CD14-positive monocyte (primary cell): ENCODE measurements around the gene CA11. TPM values are rescaled to one million over a fixed set of nuclear protein-coding genes. Genes with fewer than 3 reads are reported as not detected.

Source experiments
- DNase-seq, 3 donors: peaks; one replicate each; pipeline ENCODE4 v3.0.0-alpha.2; 2011 to 2022
- H2AFZ ChIP-seq: 2 replicates; pipeline ENCODE4 v1.6.0; 2012; ENCODE audit warnings: mild to moderate bottlenecking, low read depth, low read length, inconsistent platforms; ENCODE audit not compliant: insufficient read depth, poor library complexity, severe bottlenecking
- H3K27ac ChIP-seq, 2 donors: 1 replicate in 1 of 2; 2 replicates in 1 of 2; pipeline ENCODE4 v1.5.1; 2012 to 2013; ENCODE audit warnings: low read length in 2 of 2, control low read depth in 1 of 2, inconsistent platforms in 1 of 2, low read depth in 1 of 2, mild to moderate bottlenecking in 1 of 2
- H3K27me3 ChIP-seq, 2 donors: one replicate each; pipeline versions ENCODE4 v1.6.0 to v1.6.1; 2011 to 2013; ENCODE audit warnings: low read length in 2 of 2; ENCODE audit not compliant: control insufficient read depth in 2 of 2, insufficient read depth in 2 of 2
- H3K36me3 ChIP-seq, 2 donors: replicated peaks in 1 of 2; 1 replicate in 1 of 2; 2 replicates in 1 of 2; pipeline versions ENCODE4 v1.5.1 to v1.6.1; 2012 to 2013; ENCODE audit warnings: low read length in 2 of 2, control low read depth in 1 of 2, inconsistent platforms in 1 of 2, mild to moderate bottlenecking in 1 of 2; ENCODE audit not compliant: insufficient read depth in 2 of 2, control insufficient read depth in 1 of 2
- H3K4me1 ChIP-seq, 2 donors: 1 replicate in 1 of 2; 2 replicates in 1 of 2; pipeline versions ENCODE4 v1.5.1 to v1.6.1; 2012 to 2013; ENCODE audit warnings: low read length in 2 of 2, control low read depth in 1 of 2, inconsistent platforms in 1 of 2, mild to moderate bottlenecking in 1 of 2, moderate library complexity in 1 of 2; ENCODE audit not compliant: insufficient read depth in 2 of 2, control insufficient read depth in 1 of 2
- H3K4me2 ChIP-seq: replicated peaks from 2 replicates; pipeline ENCODE3; 2012; ENCODE audit warnings: low read length, moderate library complexity, mild to moderate bottlenecking; ENCODE audit not compliant: poor library complexity, severe bottlenecking; ENCODE audit errors: extremely low read depth
- H3K4me3 ChIP-seq, 3 experiments: fragments of 200-600 bp in 1 of 3; sonication (generic) in 1 of 3; replicated peaks in 1 of 3; 1 replicate in 2 of 3; 2 replicates in 1 of 3; pipeline ENCODE4 v1.5.1; 2011 to 2013; ENCODE audit warnings: low read length in 3 of 3, mild to moderate bottlenecking in 3 of 3, control low read depth in 2 of 3, low read depth in 2 of 3, inconsistent platforms in 1 of 3, moderate library complexity in 1 of 3
- H3K79me2 ChIP-seq: 2 replicates; pipeline ENCODE4 v1.6.0; 2012; ENCODE audit warnings: mild to moderate bottlenecking, control low read depth, inconsistent platforms, low read length, moderate library complexity; ENCODE audit not compliant: insufficient read depth
- H3K9ac ChIP-seq: 2 replicates; pipeline ENCODE4 v1.6.0; 2017; ENCODE audit warnings: low read length, mild to moderate bottlenecking; ENCODE audit not compliant: insufficient read depth, poor library complexity, severe bottlenecking
- H3K9me3 ChIP-seq, 2 donors: replicated peaks in 1 of 2; 1 replicate in 1 of 2; 2 replicates in 1 of 2; pipeline versions ENCODE4 v1.5.1 to v1.6.1; 2012 to 2013; ENCODE audit warnings: low read length in 2 of 2, control low read depth in 1 of 2; ENCODE audit not compliant: control insufficient read depth in 1 of 2, insufficient read depth in 1 of 2
- H4K20me1 ChIP-seq: 2 replicates; pipeline ENCODE4 v1.6.0; 2012; ENCODE audit warnings: mild to moderate bottlenecking, low read length, control low read depth, moderate library complexity; ENCODE audit not compliant: insufficient read depth
- H3K27ac Mint-ChIP-seq, 7 donors: one replicate each; pipeline ENCODE4 v1.8.0; 2020; ENCODE audit warnings: mild to moderate bottlenecking in 7 of 7, mixed read lengths in 7 of 7, moderate library complexity in 6 of 7, inconsistent platforms in 2 of 7
- H3K27me3 Mint-ChIP-seq, 3 donors: one replicate each; pipeline ENCODE4 v1.8.0; 2021 to 2022; ENCODE audit warnings: low read depth in 3 of 3, mild to moderate bottlenecking in 3 of 3, mixed read lengths in 3 of 3, moderate library complexity in 3 of 3, inconsistent platforms in 1 of 3
- H3K36me3 Mint-ChIP-seq, 2 donors: one replicate each; pipeline ENCODE4 v1.8.0; 2020; ENCODE audit warnings: mixed read lengths in 2 of 2, inconsistent platforms in 1 of 2, mild to moderate bottlenecking in 1 of 2
- H3K4me1 Mint-ChIP-seq: one replicate; pipeline ENCODE4 v1.8.0; 2020; ENCODE audit warnings: mild to moderate bottlenecking, mixed read lengths
- H3K4me3 Mint-ChIP-seq, 2 donors: one replicate each; pipeline ENCODE4 v1.8.0; 2020; ENCODE audit warnings: mild to moderate bottlenecking in 2 of 2, mixed read lengths in 2 of 2, moderate library complexity in 1 of 2
- H3K9me3 Mint-ChIP-seq, 7 donors: one replicate each; pipeline ENCODE4 v1.8.0; 2020 to 2022; ENCODE audit warnings: mixed read lengths in 7 of 7, mild to moderate bottlenecking in 6 of 7, moderate library complexity in 6 of 7, inconsistent platforms in 2 of 7
- WGBS: methylation state at CpG from one replicate; pipeline ENCODE4 v1.1.5; 2013; ENCODE audit warnings: missing lambda C conversion rate; ENCODE audit not compliant: insufficient coverage; 5-methylcytosine and 5-hydroxymethylcytosine counted together
- intact Hi-C, 2 donors: fragments of 100-400 bp; cut with micrococcal nuclease; formaldehyde crosslinking; loops; one replicate each; pipeline versions ENCODE4 v1.15.0 to v1.15.1; 2023
- polyA plus RNA-seq, 3 donors: library from polyadenylated mRNA; depleted of rRNA in 1 of 3; unstranded in 2 of 3; stranded (reverse) in 1 of 3; fragments of 300-500 nt in 2 of 3; fragments of >200 nt in 1 of 3; fragmentation: Illumina TruSeq in 2 of 3; gene quantifications; 1 replicate in 2 of 3; 2 replicates in 1 of 3; pipeline ENCODE4 v1.2.3, GENCODE V29; 2012 to 2021
- TF ChIP-seq, protein P1 (sequence below): fragments of 200-600 bp; IDR thresholded peaks from one replicate; pipeline ENCODE4 v1.8.0; 2022; ENCODE audit warnings: antibody characterized with exemption, mild to moderate bottlenecking

CA11 gene
- polyA plus RNA-seq, 3 donors: 1.1 to 4.9 (median 1.8) TPM

DNA sequence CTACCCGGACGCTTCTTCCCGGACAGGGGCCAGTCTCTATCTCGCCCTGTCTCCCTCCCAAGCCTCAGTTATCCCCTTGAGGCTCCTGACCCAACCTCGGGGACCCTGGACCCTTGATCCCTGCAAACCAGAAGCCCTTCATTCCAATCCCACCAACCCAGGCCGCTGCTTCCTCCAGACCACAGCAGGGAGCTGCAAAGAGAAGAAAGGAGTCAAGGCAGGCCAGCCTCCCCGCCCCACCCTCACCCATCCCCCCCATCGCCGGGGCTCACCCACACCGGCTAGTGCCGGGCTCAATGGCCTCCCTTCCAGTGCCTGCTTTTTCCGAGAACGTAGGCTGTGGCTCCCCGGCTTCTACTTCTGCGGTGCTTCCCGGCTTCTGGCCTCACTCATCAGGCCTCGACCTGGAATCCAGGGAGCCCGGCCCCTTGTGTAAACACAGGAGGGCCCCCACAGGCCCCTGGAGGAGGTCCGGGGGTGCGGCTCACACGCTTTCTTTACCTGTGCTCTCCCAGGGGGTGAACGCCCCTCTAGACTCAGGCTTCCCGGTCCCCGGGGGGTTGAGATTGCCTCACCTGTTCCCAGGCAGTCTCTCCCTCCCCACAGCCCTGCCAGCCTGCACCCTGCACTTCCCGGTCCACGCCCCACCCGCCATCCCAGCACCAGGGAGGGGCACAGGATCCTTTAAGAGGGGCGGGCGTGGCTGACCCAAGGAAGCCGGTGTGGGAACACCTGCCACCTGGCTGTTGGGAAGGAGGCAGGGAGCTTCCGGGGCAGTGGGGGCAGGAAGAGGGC lies 31.4 kb downstream of the CA11 start, which contains the start of gene FAM83E:
FAM83E (minus strand) TSS at position 641 of the 795 bp plus-strand sequence. CDS start 1,704 bp downstream, outside the sequence.
- no peak within 1 kb of the TSS for H3K9ac ChIP-seq
- peaks cover 0 to 3% (median 0%) of the 10 kb centered on the region in 7 donors for H3K9me3 Mint-ChIP-seq
- peaks cover 33% of the 10 kb centered on the region for H3K79me2 ChIP-seq
- intact Hi-C loops: no loop called here
- H3K9me3 ChIP-seq: no peaks in the 10 kb centered on the region
- H3K4me1 ChIP-seq: peaks cover 20 to 25% of the 10 kb centered on the region in 2 donors
- H3K4me1 Mint-ChIP-seq: peaks cover 24% of the 10 kb centered on the region
- WGBS: 84% methylated on average over 17 of the region's 31 CpGs
- peaks cover 27 to 30% of the 10 kb centered on the region in 2 donors for H3K36me3 Mint-ChIP-seq
- peak within 1 kb of the TSS in 6 of 7 donors; percentile 3 to 81 (median 48) for H3K27ac Mint-ChIP-seq
- no peak within 1 kb of the TSS for H3K4me2 ChIP-seq
- H4K20me1 ChIP-seq: peaks cover 41% of the 10 kb centered on the region
- peaks cover 0 to 2% (median 2%) of the 10 kb centered on the region in 3 donors for H3K27me3 Mint-ChIP-seq
- no peak for DNase-seq
- TF ChIP-seq, protein P1, sequence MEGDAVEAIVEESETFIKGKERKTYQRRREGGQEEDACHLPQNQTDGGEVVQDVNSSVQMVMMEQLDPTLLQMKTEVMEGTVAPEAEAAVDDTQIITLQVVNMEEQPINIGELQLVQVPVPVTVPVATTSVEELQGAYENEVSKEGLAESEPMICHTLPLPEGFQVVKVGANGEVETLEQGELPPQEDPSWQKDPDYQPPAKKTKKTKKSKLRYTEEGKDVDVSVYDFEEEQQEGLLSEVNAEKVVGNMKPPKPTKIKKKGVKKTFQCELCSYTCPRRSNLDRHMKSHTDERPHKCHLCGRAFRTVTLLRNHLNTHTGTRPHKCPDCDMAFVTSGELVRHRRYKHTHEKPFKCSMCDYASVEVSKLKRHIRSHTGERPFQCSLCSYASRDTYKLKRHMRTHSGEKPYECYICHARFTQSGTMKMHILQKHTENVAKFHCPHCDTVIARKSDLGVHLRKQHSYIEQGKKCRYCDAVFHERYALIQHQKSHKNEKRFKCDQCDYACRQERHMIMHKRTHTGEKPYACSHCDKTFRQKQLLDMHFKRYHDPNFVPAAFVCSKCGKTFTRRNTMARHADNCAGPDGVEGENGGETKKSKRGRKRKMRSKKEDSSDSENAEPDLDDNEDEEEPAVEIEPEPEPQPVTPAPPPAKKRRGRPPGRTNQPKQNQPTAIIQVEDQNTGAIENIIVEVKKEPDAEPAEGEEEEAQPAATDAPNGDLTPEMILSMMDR: no peak
- H3K27me3 ChIP-seq: no peaks in the 10 kb centered on the region
- H2AFZ ChIP-seq: no peak within 1 kb of the TSS
- peak within 1 kb of the TSS in 1 of 2 donors; percentile 14 for H3K27ac ChIP-seq
- H3K36me3 ChIP-seq: peaks cover 30 to 31% of the 10 kb centered on the region in 2 donors
- no peak within 1 kb of the TSS for H3K4me3 Mint-ChIP-seq
- H3K4me3 ChIP-seq: no peak within 1 kb of the TSS

DNA sequence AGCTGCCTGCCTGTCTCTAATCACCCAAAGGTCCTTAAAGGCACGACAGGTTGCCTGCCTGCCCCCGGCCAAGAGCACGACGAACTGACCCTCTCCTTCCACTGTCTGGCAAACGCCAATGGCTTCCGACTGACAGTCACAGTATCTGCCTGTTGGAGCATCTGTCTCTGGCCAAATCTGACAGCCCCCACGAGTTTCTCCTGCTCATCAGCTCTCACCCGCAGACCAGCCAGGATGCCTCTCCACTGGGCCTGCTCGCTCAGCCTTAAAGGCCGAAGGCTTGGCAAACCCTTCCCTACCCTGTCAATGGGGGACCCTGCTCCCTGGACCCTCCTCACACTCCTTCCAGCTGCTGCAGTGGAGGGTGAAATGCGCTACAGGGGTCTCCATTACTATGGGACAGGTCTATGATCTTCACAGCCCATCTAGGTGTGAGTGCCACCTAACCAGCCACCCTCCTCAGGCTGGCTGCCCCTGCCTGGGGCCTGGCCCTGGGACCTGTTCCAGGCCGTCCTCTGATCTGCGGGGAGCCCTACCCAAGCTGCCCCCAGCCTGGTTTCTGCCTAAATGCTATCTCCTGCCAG lies 32.0 kb downstream of the CA11 start:
- Histone ChIP-seq H3K27ac (peak overlapping the region in 1 of 2 donors; percentile 14), H3K4me3 (no peak overlapping the region), H3K4me2 (no peak overlapping the region), H4K20me1 (peaks cover 41% of the 10 kb centered on the region), H3K9me3 (no peaks in the 10 kb centered on the region), H3K79me2 (peaks cover 29% of the 10 kb centered on the region), H3K36me3 (peaks cover 30 to 31% of the 10 kb centered on the region in 2 donors), H2AFZ (no peak overlapping the region), H3K4me1 (peaks cover 16 to 23% of the 10 kb centered on the region in 2 donors), H3K9ac (no peak overlapping the region), H3K27me3 (no peaks in the 10 kb centered on the region)
- Mint-ChIP-seq H3K36me3 (peaks cover 27 to 30% of the 10 kb centered on the region in 2 donors), H3K4me3 (no peak overlapping the region), H3K9me3 (peaks cover 0 to 3% (median 0%) of the 10 kb centered on the region in 7 donors), H3K4me1 (peaks cover 22% of the 10 kb centered on the region), H3K27me3 (peaks cover 0 to 2% (median 2%) of the 10 kb centered on the region in 3 donors), H3K27ac (peak overlapping the region in 6 of 7 donors; percentile 1 to 81 (median 42))
- TF ChIP-seq, protein P1: no peak
- DNase-seq: no peak
- 90% methylated on average over 12 of the region's 13 CpGs for WGBS
- intact Hi-C loops: no loop called here
